Stomach (tissue), 4 donors: ENCODE measurements around the gene ZNF670.

ENCODE experiments used
- EP300 ChIP-seq: sonication (generic); formaldehyde crosslinking; IDR thresholded peaks from one replicate; pipeline ENCODE4 v1.6.1; 2017; ENCODE audit warnings: antibody characterized with exemption
- POLR2A ChIP-seq, 4 donors: fragments of 450-650 bp; IDR thresholded peaks; one replicate each; pipeline ENCODE4 v1.6.1; 2016; ENCODE audit warnings: antibody characterized with exemption in 4 of 4, control low read depth in 2 of 4, mild to moderate bottlenecking in 1 of 4, moderate library complexity in 1 of 4

- TF ChIP-seq POLR2A (IDR thresholded peaks at IDR 0.05) = no peak
- TF ChIP-seq EP300 = no peak
Observed at GRCh38 chr1:247113733-247114271, 35.2 kb upstream of the ZNF670 start.
